ENCODE results near the gene RCN1.

DNA sequence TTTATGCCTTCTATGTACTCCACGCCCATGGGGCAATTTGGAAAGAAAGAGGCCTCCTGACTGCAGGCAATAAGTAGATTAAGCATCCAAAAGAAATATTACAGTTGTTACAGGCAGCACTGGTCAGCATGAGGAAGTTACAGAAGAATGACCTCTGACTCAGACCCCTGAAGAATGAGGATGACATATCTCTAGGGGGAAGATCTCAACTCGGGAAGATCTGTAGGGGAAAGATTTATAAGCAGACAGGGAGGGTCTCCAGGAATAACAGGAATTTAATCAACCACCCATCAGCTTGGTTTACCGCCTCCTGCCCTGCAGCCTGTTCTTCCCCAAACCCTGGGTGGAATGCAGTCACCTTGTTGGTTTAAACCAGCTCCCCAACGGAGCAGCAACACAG, 58.0 kb downstream of the RCN1 start:
- TF ChIP-seq, protein P1, sequence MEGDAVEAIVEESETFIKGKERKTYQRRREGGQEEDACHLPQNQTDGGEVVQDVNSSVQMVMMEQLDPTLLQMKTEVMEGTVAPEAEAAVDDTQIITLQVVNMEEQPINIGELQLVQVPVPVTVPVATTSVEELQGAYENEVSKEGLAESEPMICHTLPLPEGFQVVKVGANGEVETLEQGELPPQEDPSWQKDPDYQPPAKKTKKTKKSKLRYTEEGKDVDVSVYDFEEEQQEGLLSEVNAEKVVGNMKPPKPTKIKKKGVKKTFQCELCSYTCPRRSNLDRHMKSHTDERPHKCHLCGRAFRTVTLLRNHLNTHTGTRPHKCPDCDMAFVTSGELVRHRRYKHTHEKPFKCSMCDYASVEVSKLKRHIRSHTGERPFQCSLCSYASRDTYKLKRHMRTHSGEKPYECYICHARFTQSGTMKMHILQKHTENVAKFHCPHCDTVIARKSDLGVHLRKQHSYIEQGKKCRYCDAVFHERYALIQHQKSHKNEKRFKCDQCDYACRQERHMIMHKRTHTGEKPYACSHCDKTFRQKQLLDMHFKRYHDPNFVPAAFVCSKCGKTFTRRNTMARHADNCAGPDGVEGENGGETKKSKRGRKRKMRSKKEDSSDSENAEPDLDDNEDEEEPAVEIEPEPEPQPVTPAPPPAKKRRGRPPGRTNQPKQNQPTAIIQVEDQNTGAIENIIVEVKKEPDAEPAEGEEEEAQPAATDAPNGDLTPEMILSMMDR (conservative IDR thresholded peaks at IDR 0.05; ENCODE audit: low read depth, low read length): no peak
- no peak for TF ChIP-seq EZH2 (IDR thresholded peaks at IDR 0.05; ENCODE audit: borderline replicate concordance, low read depth, low read length, poor library complexity, severe bottlenecking)
